HAP-1 (cell line): ENCODE results near the gene VAC14.

Experiments
- DNase-seq, 2 experiments: peaks; one replicate each; pipeline ENCODE4 v3.0.0-alpha.2; 2016 to 2020; ENCODE audit warnings: low spot score in 2 of 2
- H3K27me3 ChIP-seq: fragments of 250-450 bp; sonication (Bioruptor Pico); 2 replicates; pipeline ENCODE4 v1.5.1; 2020; ENCODE audit warnings: low read depth, mild to moderate bottlenecking, moderate library complexity
- H3K36me3 ChIP-seq: fragments of 250-450 bp; sonication (Bioruptor Pico); replicated peaks from 2 replicates; pipeline ENCODE4 v1.5.1; 2020; ENCODE audit warnings: mild to moderate bottlenecking
- H3K4me1 ChIP-seq: fragments of 250-450 bp; sonication (Bioruptor Pico); 2 replicates; pipeline ENCODE4 v1.5.1; 2020; ENCODE audit warnings: mild to moderate bottlenecking
- H3K4me3 ChIP-seq: fragments of 250-450 bp; sonication (Bioruptor Pico); 2 replicates; pipeline ENCODE4 v1.5.1; 2020; ENCODE audit warnings: mild to moderate bottlenecking, moderate library complexity
- H3K9me3 ChIP-seq: fragments of 250-450 bp; sonication (Bioruptor Pico); 2 replicates; pipeline ENCODE4 v1.5.1; 2020; ENCODE audit warnings: mild to moderate bottlenecking, moderate library complexity
- in situ Hi-C: fragments of 300-500 bp; cut with MboI; formaldehyde crosslinking; loops from 3 replicates; pipeline ENCODE4 v1.14.3; 2020; ENCODE audit warnings: low sequenced_read_pairs, inconsistent platforms, mixed read lengths

VAC14 gene

GRCh38 chr16:70662991-70663523 lies 137.9 kb downstream of the VAC14 start:
- DNase-seq, result no peak
- Histone ChIP-seq H3K27me3 (no peaks in the 10 kb centered on the region), H3K9me3 (no peaks in the 10 kb centered on the region), H3K4me3 (no peak overlapping the region), H3K4me1 (no peaks in the 10 kb centered on the region), H3K36me3 (peaks cover 24% of the 10 kb centered on the region)
- in situ Hi-C loops, result no loop called here

GRCh38 chr16:70661918-70662641 lies 138.9 kb downstream of the VAC14 start:
- H3K36me3 ChIP-seq, result peaks cover 24% of the 10 kb centered on the region
- no peaks in the 10 kb centered on the region for H3K27me3 ChIP-seq
- DNase-seq, result no peak
- in situ Hi-C loops, result no loop called here
- H3K4me1 ChIP-seq, result no peaks in the 10 kb centered on the region
- no peaks in the 10 kb centered on the region for H3K9me3 ChIP-seq
- no peak overlapping the region for H3K4me3 ChIP-seq

DNA sequence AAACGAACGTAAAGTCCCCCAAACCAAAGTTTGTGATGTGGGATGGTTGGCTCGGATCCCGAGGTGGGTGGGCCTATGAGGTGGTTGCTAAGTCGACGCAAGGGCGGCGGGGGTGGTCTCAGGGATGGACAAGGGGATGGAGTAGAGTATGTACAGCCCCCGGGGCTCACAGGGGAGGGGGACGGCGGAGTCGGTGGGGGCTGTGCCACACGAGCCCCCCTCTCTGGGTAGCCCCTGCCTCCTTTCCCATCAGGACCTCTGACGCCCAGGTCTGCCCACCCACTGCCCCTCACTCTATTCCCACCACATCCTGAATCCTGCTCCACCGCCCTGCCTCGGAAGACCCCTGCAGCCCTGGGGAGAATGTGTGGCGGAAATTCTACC lies 139.4 kb downstream of the VAC14 start:
- no peaks in the 10 kb centered on the region for H3K4me1 ChIP-seq
- no peaks in the 10 kb centered on the region for H3K27me3 ChIP-seq
- H3K4me3 ChIP-seq, result no peak overlapping the region
- H3K9me3 ChIP-seq, result no peaks in the 10 kb centered on the region
- no peak for DNase-seq
- in situ Hi-C loops, result no loop called here
- peaks cover 24% of the 10 kb centered on the region for H3K36me3 ChIP-seq

GRCh38 chr16:70660672-70661350 lies 140.1 kb downstream of the VAC14 start:
- DNase-seq, result no peak
- peaks cover 19% of the 10 kb centered on the region for H3K36me3 ChIP-seq
- in situ Hi-C loops, result no loop called here

GRCh38 chr16:70659953-70660671 lies 140.8 kb downstream of the VAC14 start:
- Histone ChIP-seq H3K27me3 (no peaks in the 10 kb centered on the region), H3K36me3 (peaks cover 13% of the 10 kb centered on the region), H3K9me3 (no peaks in the 10 kb centered on the region), H3K4me1 (no peaks in the 10 kb centered on the region), H3K4me3 (no peak overlapping the region)
- in situ Hi-C loops, result loop anchor here (10.0 kb wide), 1 partner anchor 265 kb away; no protein-coding TSS in a partner anchor
- no peak for DNase-seq

More at GRCh38 chr16:70660672-70661350, 140.1 kb downstream of the VAC14 start:
- Histone ChIP-seq H3K4me3 (no peak overlapping the region), H3K27me3 (no peaks in the 10 kb centered on the region), H3K9me3 (no peaks in the 10 kb centered on the region), H3K4me1 (no peaks in the 10 kb centered on the region)

DNA sequence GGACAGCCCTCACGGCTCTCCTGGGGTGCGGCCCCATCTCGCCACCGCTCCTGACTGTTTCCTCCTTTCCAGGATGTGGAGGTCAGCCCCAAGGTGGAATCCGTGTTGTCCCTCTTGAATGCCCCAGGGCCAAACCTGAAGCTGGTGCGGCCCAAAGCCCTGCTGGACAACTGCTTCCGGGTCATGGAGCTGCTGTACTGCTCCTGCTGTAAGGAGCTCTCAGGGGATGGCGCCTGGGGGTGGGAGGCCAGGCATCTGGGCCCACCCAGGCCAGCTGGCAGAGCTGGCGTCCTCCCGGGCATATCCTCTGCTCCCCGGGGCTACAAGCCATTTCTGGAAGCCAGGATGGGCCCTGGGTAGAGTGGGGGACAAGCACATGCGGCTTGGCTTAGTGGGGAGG lies 141.4 kb downstream of the VAC14 start:
- Histone ChIP-seq H3K9me3 (no peaks in the 10 kb centered on the region), H3K27me3 (no peaks in the 10 kb centered on the region), H3K4me1 (no peaks in the 10 kb centered on the region), H3K36me3 (peaks cover 8% of the 10 kb centered on the region), H3K4me3 (no peak overlapping the region)
- in situ Hi-C loops, result loop anchor here (10.0 kb wide), 1 partner anchor 265 kb away; no protein-coding TSS in a partner anchor
- DNase-seq, result no peak

DNA sequence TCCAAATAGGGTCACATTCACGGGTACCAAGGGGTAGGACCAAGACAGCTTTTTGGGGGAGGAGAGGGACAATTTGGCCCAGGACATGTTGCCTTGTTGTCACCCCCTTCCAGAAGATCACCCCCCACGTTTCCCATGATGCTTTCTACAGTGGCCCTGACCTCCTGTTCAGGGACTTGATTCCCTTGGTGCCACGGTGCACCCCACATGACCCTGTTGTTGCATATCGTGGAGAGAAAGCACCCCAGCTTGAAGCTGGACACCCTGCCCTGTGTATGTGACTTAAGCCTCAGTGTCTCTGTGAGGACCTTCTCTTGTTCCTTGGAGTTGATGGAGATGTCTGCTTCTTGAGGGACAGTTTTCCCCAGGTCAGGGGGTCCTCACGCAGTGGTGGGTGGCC lies 142.0 kb downstream of the VAC14 start:
- Histone ChIP-seq H3K36me3 (peaks cover 2% of the 10 kb centered on the region; the same call in 1 of the 2 replicates), H3K4me3 (no peak overlapping the region), H3K9me3 (no peaks in the 10 kb centered on the region), H3K27me3 (no peaks in the 10 kb centered on the region), H3K4me1 (no peaks in the 10 kb centered on the region; the same call in 1 of the 2 replicates)
- DNase-seq, result no peak
- in situ Hi-C loops, result loop anchor here (10.0 kb wide), 1 partner anchor 264 kb away; no protein-coding TSS in a partner anchor

GRCh38 chr16:70657956-70658355 lies 143.0 kb downstream of the VAC14 start:
- Histone ChIP-seq H3K36me3 (no peaks in the 10 kb centered on the region), H3K9me3 (no peaks in the 10 kb centered on the region), H3K4me1 (no peaks in the 10 kb centered on the region; the same call in 1 of the 2 replicates), H3K4me3 (no peak overlapping the region), H3K27me3 (no peaks in the 10 kb centered on the region)
- in situ Hi-C loops, result loop anchor here (10.0 kb wide), 1 partner anchor 263 kb away; no protein-coding TSS in a partner anchor
- DNase-seq, result no peak

DNA sequence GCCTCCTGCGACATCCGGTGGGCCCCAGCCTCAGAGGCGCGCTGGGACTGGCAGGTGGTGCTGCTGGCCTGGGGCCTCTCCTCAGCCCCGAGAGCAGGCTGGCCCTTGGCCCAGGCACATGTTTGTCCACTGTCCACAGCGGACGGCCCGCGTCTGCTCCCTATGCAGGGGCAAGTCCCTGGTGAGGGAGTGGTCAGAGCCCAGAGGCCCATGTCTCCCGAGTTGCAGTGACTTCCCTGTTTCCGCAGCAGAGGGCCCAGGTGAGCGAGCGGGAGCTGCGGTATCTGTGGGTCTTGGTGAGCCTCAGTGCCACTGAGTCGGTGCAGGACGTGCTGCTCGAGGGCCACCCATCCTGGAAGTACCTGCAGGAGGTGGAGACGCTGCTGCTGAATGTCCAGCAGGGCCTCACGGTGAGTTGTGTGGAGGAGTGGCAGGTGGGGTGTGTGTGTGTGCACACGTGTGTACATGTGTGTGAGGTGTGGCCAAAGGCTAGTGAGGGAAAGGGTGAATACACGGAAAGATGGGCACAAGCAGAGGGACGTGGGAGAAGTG lies 144.2 kb downstream of the VAC14 start:
- in situ Hi-C loops, result loop anchor here (10.0 kb wide), 1 partner anchor 262 kb away; no protein-coding TSS in a partner anchor
- H3K4me3 ChIP-seq, result no peak overlapping the region
- no peaks in the 10 kb centered on the region for H3K27me3 ChIP-seq
- H3K9me3 ChIP-seq, result no peaks in the 10 kb centered on the region
- H3K4me1 ChIP-seq, result no peaks in the 10 kb centered on the region; the same call in 1 of the 2 replicates
- H3K36me3 ChIP-seq, result no peaks in the 10 kb centered on the region
- no peak for DNase-seq

- H3K36me3 ChIP-seq, result no peaks in the 10 kb centered on the region
- DNase-seq, result no peak
- in situ Hi-C loops, result loop anchor here (10.0 kb wide), 1 partner anchor 261 kb away; no protein-coding TSS in a partner anchor
- H3K4me3 ChIP-seq, result no peak overlapping the region
- H3K9me3 ChIP-seq, result no peaks in the 10 kb centered on the region
- H3K4me1 ChIP-seq, result no peaks in the 10 kb centered on the region; the same call in 1 of the 2 replicates
- no peaks in the 10 kb centered on the region for H3K27me3 ChIP-seq
These were observed 144.8 kb downstream of the VAC14 start for GRCh38 chr16:70656065-70656711.

DNA sequence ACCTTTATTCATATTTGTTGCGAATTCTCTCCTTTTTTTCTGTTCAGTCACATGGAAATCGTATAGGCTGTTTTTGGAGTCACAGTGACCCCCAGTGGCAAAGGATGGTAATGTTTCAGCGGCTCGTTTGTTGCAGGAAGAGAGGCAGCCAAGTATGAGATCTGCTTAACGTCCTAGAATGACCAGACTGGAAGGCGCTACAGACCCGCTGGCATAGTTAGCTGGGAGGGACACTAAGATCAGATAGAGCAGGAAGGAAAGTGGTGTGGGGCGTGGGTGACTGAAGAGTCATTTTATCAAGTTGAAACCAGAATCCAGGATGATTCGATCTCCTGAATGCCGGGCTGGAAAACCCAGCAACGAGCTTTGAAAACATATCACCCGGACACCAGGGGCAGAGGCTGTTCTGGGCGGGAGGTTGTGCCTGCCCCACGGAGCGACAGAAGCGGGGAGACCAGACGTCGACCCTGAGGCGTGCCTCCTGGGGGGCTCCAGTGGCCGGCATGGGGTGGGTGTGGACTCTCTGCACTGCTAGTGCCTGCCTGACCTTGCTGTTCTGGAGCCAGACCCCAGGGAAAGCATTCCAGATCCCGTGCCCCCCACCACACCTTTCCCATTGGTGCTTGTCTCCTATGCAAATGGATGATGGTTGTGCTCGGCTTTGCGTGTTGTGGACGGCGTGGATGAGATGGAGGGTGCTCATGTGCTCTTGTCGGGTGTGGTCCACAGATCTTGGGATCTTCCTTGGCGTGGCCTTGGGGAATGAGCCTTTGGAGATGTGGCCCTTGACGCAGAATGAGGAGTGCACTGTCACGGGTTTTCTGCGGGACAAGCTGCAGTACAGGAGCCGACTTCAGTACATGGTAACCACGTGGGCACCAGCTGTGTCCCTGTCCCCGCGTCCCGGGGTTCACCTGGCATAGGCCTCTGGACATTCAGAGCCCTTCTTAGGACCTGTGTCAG lies 146.9 kb downstream of the VAC14 start:
- peak; percentile 70 to 88 for DNase-seq
- Histone ChIP-seq H3K4me1 (no peaks in the 10 kb centered on the region; the same call in 1 of the 2 replicates), H3K4me3 (no peak overlapping the region), H3K36me3 (no peaks in the 10 kb centered on the region), H3K27me3 (no peaks in the 10 kb centered on the region), H3K9me3 (no peaks in the 10 kb centered on the region)
- in situ Hi-C loops, result loop anchor here (10.0 kb wide), 1 partner anchor 259 kb away; no protein-coding TSS in a partner anchor

DNA sequence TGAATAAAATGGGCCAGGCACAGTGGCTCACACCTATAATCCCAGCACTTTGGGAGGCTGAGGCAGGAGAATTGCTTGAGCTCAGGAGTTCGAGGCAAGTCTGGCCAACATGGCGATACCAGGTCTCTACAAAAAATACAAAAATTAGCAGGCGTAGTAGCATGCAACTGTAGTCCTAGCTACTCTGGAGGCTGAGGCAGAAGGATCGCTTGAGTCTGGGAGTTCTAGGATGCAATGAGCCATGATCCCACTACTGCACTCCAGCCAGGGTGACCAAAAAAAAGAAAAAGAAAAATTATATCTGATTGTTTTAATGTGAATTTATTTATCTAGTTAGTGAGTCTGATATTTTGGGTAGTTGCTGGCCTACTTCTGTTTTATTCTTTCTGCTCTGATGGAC lies 147.6 kb downstream of the VAC14 start:
- DNase-seq, result no peak
- no peak overlapping the region for H3K4me3 ChIP-seq
- H3K4me1 ChIP-seq, result no peaks in the 10 kb centered on the region; the same call in 1 of the 2 replicates
- in situ Hi-C loops, result loop anchor here (10.0 kb wide), 1 partner anchor 259 kb away; no protein-coding TSS in a partner anchor
- no peaks in the 10 kb centered on the region for H3K9me3 ChIP-seq
- no peaks in the 10 kb centered on the region for H3K36me3 ChIP-seq
- no peaks in the 10 kb centered on the region for H3K27me3 ChIP-seq
